Germinal center (tissue), 1 donor: ENCODE data around the gene PHACTR1.
"Not testable (repeated sequence)": the region's sequence is repeated elsewhere in the genome, so short reads cannot be mapped to it uniquely, and the experiment has no call there.

ENCODE experiments used
- DNase-seq: peaks from one replicate; pipeline ENCODE4 v3.0.0; 2012; ENCODE audit warnings: mixed read lengths, low spot score

The PHACTR1 gene

GRCh38 chr6:13239530-13240455, 523.2 kb downstream of the PHACTR1 start:
- DNase-seq: no peak

DNA sequence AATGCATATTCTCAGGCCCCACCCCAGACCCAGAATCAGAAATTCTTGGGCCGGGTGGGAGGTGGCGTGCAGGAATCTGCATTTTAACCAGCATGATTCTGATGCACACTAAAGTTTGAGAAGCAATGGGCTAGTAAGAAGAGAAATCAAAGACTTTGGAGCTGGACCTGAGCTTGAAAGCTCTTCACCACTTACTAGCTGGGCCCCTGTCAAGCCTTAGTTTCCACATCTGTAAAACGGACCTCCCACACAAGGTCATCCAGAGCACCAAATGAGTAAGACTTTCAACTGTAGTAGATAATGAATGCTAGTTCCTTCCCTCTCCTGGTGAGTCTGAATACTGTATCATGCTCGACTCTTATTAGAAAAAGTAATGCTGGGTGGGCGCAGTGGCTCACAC, 524.8 kb downstream of the PHACTR1 start:
- no peak for DNase-seq

DNA sequence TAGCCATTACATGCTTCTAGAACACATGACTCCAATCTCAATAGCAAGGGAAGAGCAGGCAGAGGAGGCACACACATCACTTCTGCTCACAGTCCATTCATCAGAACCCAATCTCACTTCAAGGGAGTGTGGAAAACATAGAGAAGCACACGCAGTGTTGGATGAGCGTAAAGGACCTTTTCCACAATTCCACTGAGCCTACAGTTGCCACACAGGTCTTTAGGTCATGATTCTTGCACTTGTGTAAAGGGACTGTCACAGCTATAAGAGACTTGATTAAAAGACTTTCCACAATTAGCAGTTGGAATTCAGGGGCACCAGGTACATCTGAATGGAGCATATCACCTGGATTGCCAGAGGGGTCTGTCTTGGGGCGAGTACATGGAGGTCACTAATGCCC, 525.6 kb downstream of the PHACTR1 start:
- no peak for DNase-seq

DNA sequence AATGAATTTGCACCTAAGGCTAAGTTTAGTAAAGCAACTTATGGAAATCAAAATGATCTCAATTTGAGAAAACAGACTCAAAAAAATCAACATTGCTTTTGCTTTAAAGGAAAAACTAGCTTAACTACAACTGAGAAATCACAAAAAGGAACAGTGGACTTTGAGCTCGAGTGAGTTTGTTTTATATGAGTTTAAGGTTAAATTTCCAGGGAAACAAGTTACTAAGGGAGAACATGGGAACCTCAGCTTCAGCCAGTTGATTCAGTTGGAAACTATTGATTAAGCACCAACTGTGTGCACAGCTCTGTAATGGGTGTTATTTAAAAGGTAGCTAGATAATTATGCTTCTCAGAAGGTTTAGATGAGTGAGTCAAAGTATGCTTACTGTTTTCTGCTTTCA, 526.0 kb downstream of the PHACTR1 start:
- no peak for DNase-seq

GRCh38 chr6:13243033-13243432, 526.5 kb downstream of the PHACTR1 start:
- DNase-seq: no peak

DNA sequence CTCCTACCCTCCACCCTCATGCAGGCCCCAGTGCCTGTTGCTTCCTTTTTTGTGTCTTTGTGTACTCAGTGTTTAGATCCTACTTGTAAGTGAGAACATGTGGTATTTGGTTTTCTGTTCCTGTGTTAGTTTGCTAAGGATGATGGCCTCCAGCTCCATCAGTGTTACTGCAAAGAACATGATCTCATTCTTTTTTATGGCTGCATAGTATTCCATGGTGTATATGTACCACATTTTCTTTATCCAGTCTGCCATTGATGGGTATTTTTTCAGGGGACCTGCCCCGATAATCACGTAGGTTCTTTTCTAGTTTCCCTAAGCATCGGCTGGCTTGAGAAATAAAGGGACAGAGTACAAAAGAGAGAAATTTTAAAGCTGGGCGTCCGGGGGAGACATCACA, 527.2 kb downstream of the PHACTR1 start:
- DNase-seq: not testable (repeated sequence)

- DNase-seq: no peak
Measured at GRCh38 chr6:13247627-13248026, 531.1 kb downstream of the PHACTR1 start.

GRCh38 chr6:13248053-13248452, 531.5 kb downstream of the PHACTR1 start:
- DNase-seq: no peak

DNA sequence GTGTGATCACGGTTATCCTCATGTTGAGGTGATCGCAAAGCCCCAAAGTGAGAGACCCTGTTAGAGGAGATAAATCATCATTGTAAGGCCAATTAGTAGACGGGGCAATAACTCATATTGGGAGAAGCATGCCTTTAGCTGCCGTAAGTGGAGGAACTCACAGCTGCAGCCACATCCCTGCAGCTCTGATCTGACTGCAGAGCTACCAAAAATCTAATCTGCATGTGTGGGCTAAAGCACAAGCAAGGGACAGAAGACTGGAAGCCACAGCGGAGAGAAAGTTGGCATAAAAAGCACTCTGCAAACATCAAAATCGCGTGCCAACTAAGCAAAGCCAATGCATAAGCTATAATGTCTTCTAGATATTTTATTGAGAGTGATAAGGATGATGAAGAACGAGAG, 532.0 kb downstream of the PHACTR1 start:
- no peak for DNase-seq

DNA sequence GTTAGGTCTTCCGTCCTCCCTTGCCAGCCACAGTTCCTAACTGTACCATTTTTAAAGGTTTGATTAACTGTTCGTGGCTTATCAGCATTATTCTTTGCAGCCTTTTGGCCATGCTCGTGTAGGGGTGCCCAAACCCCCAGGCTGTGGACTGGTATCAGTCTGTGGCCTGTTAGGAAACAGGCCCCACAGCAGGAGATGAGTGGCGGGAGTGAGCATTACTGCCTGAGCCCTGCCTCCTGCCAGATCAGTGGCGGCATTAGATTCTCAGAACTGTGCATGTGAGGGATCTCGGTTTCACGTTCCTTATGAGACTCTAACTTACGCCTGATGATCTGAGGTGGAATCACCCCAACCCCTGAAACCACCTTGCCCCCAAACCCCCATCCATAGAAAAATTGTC, 532.4 kb downstream of the PHACTR1 start:
- no peak for DNase-seq

- DNase-seq: no peak
Measured at GRCh38 chr6:13249817-13250216, 533.2 kb downstream of the PHACTR1 start.

GRCh38 chr6:13250703-13251102, 534.1 kb downstream of the PHACTR1 start:
- no peak for DNase-seq

GRCh38 chr6:13251242-13251641, 534.7 kb downstream of the PHACTR1 start:
- DNase-seq: no peak

GRCh38 chr6:13252790-13253189, 536.2 kb downstream of the PHACTR1 start:
- DNase-seq: no peak

GRCh38 chr6:13253272-13253671, 536.7 kb downstream of the PHACTR1 start:
- no peak for DNase-seq

GRCh38 chr6:13256266-13257001, 539.9 kb downstream of the PHACTR1 start:
- DNase-seq: no peak

GRCh38 chr6:13259393-13259792, 542.8 kb downstream of the PHACTR1 start:
- DNase-seq: no peak

DNA sequence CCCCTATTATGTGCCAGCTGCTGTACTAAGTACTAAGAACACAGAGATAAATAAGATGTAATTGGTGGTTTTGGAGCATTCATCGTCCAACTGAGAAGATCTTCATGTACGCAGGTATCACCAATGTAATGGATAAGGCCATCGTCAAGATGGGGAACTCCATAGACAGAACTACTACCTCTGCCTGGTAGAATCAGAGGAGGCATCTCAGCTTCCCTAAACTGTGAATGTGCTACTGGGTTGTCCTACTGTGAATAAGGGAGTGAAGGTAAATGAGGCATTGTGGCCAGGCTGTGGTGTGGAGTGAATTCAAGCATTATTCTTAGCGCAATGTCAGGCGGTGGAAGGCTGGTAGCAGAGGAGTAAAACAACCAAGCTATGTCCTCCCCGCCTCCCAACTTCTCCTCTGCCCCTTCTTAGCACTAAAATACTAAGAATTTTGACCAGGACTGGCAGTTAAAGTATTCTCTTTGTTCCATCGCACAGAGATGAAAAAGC, 543.6 kb downstream of the PHACTR1 start:
- DNase-seq: no peak

GRCh38 chr6:13260831-13261230, 544.3 kb downstream of the PHACTR1 start:
- DNase-seq: no peak

GRCh38 chr6:13261464-13261994, 545.0 kb downstream of the PHACTR1 start:
- peak; percentile 59 for DNase-seq

DNA sequence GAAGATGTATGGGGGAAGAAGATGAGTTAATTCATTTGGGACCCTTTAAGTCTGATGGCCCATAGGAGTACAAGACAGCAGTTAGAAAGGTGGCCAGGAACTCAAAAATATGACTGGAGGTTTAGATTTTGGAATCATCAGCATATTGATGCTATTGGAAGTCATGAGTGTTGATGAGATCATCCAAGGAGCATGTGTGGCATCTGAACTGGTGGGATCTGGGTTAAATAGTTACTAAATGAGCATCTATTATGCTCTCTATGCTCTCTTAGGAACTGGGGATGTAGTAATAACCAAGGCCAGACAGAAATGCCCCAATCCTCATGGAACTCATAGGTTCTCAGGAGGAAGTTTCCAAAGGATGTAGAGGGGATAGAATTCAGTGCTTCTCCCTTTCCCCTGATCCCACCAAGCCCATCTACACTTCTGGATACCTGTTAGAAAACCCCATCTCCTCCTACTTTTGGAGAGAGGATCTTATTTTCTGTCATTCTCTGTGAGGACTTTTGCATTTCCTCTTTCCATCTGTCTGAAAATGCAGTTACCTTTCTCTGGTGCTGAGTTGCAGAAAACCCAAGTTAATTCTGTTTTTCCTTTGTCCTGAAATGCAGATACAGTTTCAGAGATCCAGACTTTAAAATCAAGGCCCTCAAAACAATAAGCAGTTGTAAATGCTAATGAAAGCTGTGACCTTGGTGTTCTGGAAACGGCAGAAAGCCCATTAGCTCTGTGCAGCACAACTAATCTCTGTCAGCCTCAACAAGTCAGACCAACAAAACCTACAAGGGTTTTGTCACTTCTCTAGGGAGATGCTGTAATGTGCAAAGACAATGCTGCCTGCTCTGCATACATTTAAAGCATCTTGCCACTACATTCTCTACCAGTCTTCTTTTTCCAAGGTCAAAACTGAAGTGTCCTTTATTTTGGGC, 546.0 kb downstream of the PHACTR1 start:
- DNase-seq: no peak

GRCh38 chr6:13263669-13264068, 547.1 kb downstream of the PHACTR1 start:
- DNase-seq: no peak
